SK-N-SH (cell line): ENCODE measurements around the gene BNIP1. TPM values are rescaled to one million over a fixed set of nuclear protein-coding genes. Genes with fewer than 3 reads are reported as not detected.

Experiments used
- CTCF ChIA-PET: fragments of 300-600, 350-600 bp; formaldehyde crosslinking; extraction: SDS; loops from one replicate; lab custom pipeline; 2021; lab: Yijun Ruan, JAX
- POLR2A ChIA-PET: fragments of 350-600 bp; sonication (Branson Sonifier 250); formaldehyde crosslinking; extraction: SDS; loops from one replicate; lab custom pipeline; 2020; ENCODE audit warnings: antibody characterized with exemption, inconsistent platforms; lab: Yijun Ruan, JAX
- DNase-seq: peaks from one replicate; pipeline ENCODE4 v3.0.0; 2012
- H2AFZ ChIP-seq: fragments of 200-600 bp; sonication (generic); 2 replicates; pipeline ENCODE4 v1.8.1; 2016; ENCODE audit warnings: antibody characterized with exemption, mild to moderate bottlenecking, low read depth
- H3F3A ChIP-seq: fragments of 200-600 bp; sonication (generic); replicated peaks from 2 replicates; pipeline ENCODE3; 2016; ENCODE audit warnings: antibody characterized with exemption, mild to moderate bottlenecking; ENCODE audit not compliant: insufficient read depth
- H3K27ac ChIP-seq, 2 experiments: fragments of 200-500 bp in 1 of 2; fragments of 200-600 bp in 1 of 2; sonication (Bioruptor generic) in 1 of 2; sonication (generic), shearing (Covaris generic) in 1 of 2; 2 replicates each; pipeline versions ENCODE4 v1.5.1 to v1.6.1; 2014 to 2016; ENCODE audit warnings: low read depth in 2 of 2, inconsistent platforms in 1 of 2, low read length in 1 of 2, mild to moderate bottlenecking in 1 of 2, mixed read lengths in 1 of 2
- H3K27me3 ChIP-seq: fragments of 200-600 bp; sonication (generic), shearing (Covaris generic); 2 replicates; pipeline ENCODE4 v1.6.1; 2016; ENCODE audit warnings: mixed run types; ENCODE audit not compliant: insufficient read depth
- H3K36me3 ChIP-seq, 2 experiments: fragments of 200-500 bp in 1 of 2; fragments of 200-600 bp in 1 of 2; sonication (Bioruptor generic) in 1 of 2; sonication (generic) in 1 of 2; replicated peaks in 1 of 2; 2 replicates each; pipeline versions ENCODE3 to v1.5.1; 2014 to 2016; ENCODE audit warnings: low read length in 1 of 2, mild to moderate bottlenecking in 1 of 2; ENCODE audit not compliant: insufficient read depth in 2 of 2, control insufficient read depth in 1 of 2
- H3K4me1 ChIP-seq, 2 experiments: fragments of 200-500 bp in 1 of 2; fragments of 200-600 bp in 1 of 2; sonication (Bioruptor generic) in 1 of 2; sonication (generic), shearing (Covaris generic) in 1 of 2; 2 replicates each; pipeline versions ENCODE4 v1.5.1 to v1.6.1; 2014 to 2016; ENCODE audit warnings: low read depth in 1 of 2, low read length in 1 of 2, mixed run types in 1 of 2; ENCODE audit not compliant: insufficient read depth in 2 of 2, control insufficient read depth in 1 of 2
- H3K4me2 ChIP-seq: fragments of 200-600 bp; sonication (generic), shearing (Covaris generic); 2 replicates; pipeline ENCODE4 v1.6.1; 2017; ENCODE audit warnings: mixed run types
- H3K4me3 ChIP-seq, 2 experiments: fragments of 200-500 bp in 1 of 2; fragments of 200-600 bp in 1 of 2; sonication (Bioruptor generic) in 1 of 2; sonication (generic), shearing (Covaris generic) in 1 of 2; 2 replicates each; pipeline versions ENCODE4 v1.5.1 to v1.8.1; 2014 to 2016; ENCODE audit warnings: low read depth in 2 of 2, inconsistent platforms in 1 of 2, low read length in 1 of 2, mild to moderate bottlenecking in 1 of 2, mixed read lengths in 1 of 2, moderate library complexity in 1 of 2
- H3K79me2 ChIP-seq: fragments of 200-600 bp; sonication (generic); 2 replicates; pipeline ENCODE4 v1.8.1; 2017; ENCODE audit warnings: mild to moderate bottlenecking; ENCODE audit not compliant: insufficient read depth
- H3K9ac ChIP-seq: fragments of 200-600 bp; sonication (generic); 2 replicates; pipeline ENCODE4 v1.6.1; 2017; ENCODE audit warnings: mixed run types
- H3K9me2 ChIP-seq: fragments of 200-600 bp; sonication (generic); 2 replicates; pipeline ENCODE4 v1.6.1; 2017; ENCODE audit warnings: mixed run types
- H3K9me3 ChIP-seq: fragments of 200-600 bp; sonication (generic); 2 replicates; pipeline ENCODE4 v1.6.1; 2017; ENCODE audit warnings: mixed run types, mild to moderate bottlenecking, moderate library complexity
- H4K20me1 ChIP-seq: fragments of 200-600 bp; sonication (generic); 2 replicates; pipeline ENCODE4 v1.6.1; 2017; ENCODE audit warnings: mild to moderate bottlenecking, mixed run types; ENCODE audit not compliant: insufficient read depth
- ELF1 ChIP-seq: IDR thresholded peaks from 2 replicates; pipeline ENCODE4 v1.4.0; 2012
- FOXM1 ChIP-seq: IDR thresholded peaks from 2 replicates; pipeline ENCODE4 v1.4.0; 2012; ENCODE audit warnings: low read depth, mild to moderate bottlenecking
- MEF2A ChIP-seq: IDR thresholded peaks from 2 replicates; pipeline ENCODE4 v1.4.0; 2012; ENCODE audit warnings: low read depth, borderline replicate concordance
- NFIC ChIP-seq: IDR thresholded peaks from 2 replicates; pipeline ENCODE4 v1.4.0; 2012; ENCODE audit warnings: borderline replicate concordance
- NRF1 ChIP-seq: IDR thresholded peaks from 2 replicates; pipeline ENCODE4 v1.6.1; 2012; ENCODE audit warnings: low read depth, mild to moderate bottlenecking, low read length
- RAD21 ChIP-seq: IDR thresholded peaks from 2 replicates; pipeline ENCODE4 v1.6.1; 2012; ENCODE audit warnings: mild to moderate bottlenecking, low read length
- RCOR1 ChIP-seq: fragments of 150-350 bp; IDR thresholded peaks from 2 replicates; pipeline ENCODE4 v1.6.1; 2017; ENCODE audit warnings: antibody characterized with exemption, low read length
- RFX5 ChIP-seq: IDR thresholded peaks from 2 replicates; pipeline ENCODE4 v1.6.1; 2012; ENCODE audit warnings: mild to moderate bottlenecking, improper control_type of control experiment, low read length
- RXRA ChIP-seq: IDR thresholded peaks from 2 replicates; pipeline ENCODE4 v1.4.0; 2012; ENCODE audit warnings: low read depth, mild to moderate bottlenecking, borderline replicate concordance
- SMC3 ChIP-seq: IDR thresholded peaks from 2 replicates; pipeline ENCODE4 v1.6.1; 2012; ENCODE audit warnings: low read depth, low read length, improper control_type of control experiment
- TEAD4 ChIP-seq: IDR thresholded peaks from 2 replicates; pipeline ENCODE4 v1.4.0; 2012; ENCODE audit warnings: mild to moderate bottlenecking, borderline replicate concordance; ENCODE audit not compliant: insufficient read depth
- WGBS: methylation state at CpG from one replicate; pipeline ENCODE4 v1.1.6; 2017; ENCODE audit warnings: low lambda C conversion rate; 5-methylcytosine and 5-hydroxymethylcytosine counted together
- polyA plus RNA-seq, 3 experiments: library from polyadenylated mRNA; depleted of rRNA; stranded (reverse); fragments of >200 nt; gene quantifications; 2 replicates each; pipeline ENCODE4 v1.2.3, GENCODE V29; 2012
- TF ChIP-seq, protein P1 (sequence below): IDR thresholded peaks from 2 replicates; pipeline ENCODE4 v1.4.0; 2012; ENCODE audit warnings: low read depth
- TF ChIP-seq, protein P2 (sequence below): IDR thresholded peaks from 2 replicates; pipeline ENCODE4 v1.6.1; 2012; ENCODE audit warnings: mild to moderate bottlenecking, low read depth, low read length, moderate library complexity
- TF ChIP-seq, protein P3 (sequence below): IDR thresholded peaks from 2 replicates; pipeline ENCODE4 v1.4.0; 2012; ENCODE audit warnings: low read depth, borderline replicate concordance
- TF ChIP-seq, protein P4 (sequence below): fragments of 200-600 bp; sonication (generic); IDR thresholded peaks from 2 replicates; pipeline ENCODE4 v1.6.1; 2017; ENCODE audit warnings: antibody characterized with exemption, mild to moderate bottlenecking, moderate library complexity
- TF ChIP-seq, protein P5 (sequence below): fragments of 150-350 bp; IDR thresholded peaks from 2 replicates; pipeline ENCODE4 v1.6.1; 2016; ENCODE audit warnings: mild to moderate bottlenecking, low read depth, low read length
- TF ChIP-seq, protein P6 (sequence below): IDR thresholded peaks from 2 replicates; pipeline ENCODE4 v1.4.0; 2012; ENCODE audit warnings: low read depth, borderline replicate concordance

BNIP1 gene
- polyA plus RNA-seq, 1 of the 3 experiments (the other 2 are of a cell fraction): 16.7 TPM

DNA sequence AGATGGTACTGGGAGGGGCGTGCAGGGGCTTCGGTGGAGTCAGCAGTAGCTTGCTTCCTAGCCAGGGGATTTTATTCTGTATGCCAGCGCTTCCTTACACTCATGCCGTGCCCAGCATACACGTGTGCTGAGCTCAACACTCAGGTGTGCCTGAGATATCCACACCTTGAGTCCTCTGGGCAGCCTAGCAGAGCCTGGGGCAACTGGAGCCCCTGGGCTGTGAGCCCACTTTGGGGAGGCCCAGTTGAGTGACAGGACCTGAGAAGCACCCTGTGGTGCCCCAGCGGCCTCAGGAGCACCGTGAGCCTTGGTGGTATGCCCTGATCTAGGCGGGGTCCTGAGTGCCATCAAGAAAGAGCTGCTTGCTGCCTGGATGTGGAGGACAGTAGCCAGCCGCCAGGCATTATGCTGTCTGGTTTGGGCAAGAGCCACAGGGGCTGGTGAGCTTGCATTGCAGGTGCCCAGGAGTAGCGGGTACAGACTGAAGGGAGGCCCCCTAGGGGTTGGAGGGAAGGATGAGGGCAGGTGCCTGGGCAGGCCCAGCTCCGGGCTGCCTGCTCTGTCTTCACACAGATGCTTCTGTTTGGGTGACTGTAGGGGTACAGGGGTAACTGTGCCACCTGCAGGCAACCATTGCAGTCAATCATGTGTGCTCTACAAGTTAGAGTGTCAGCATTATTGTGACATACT is 42.9 kb downstream of the BNIP1 start:
- TF ChIP-seq RCOR1: no peak
- TF ChIP-seq, protein P1, sequence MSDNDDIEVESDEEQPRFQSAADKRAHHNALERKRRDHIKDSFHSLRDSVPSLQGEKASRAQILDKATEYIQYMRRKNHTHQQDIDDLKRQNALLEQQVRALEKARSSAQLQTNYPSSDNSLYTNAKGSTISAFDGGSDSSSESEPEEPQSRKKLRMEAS: no peak
- TF ChIP-seq NFIC: no peak
- no peak for TF ChIP-seq MEF2A
- no peak for TF ChIP-seq TEAD4
- TF ChIP-seq, protein P2, sequence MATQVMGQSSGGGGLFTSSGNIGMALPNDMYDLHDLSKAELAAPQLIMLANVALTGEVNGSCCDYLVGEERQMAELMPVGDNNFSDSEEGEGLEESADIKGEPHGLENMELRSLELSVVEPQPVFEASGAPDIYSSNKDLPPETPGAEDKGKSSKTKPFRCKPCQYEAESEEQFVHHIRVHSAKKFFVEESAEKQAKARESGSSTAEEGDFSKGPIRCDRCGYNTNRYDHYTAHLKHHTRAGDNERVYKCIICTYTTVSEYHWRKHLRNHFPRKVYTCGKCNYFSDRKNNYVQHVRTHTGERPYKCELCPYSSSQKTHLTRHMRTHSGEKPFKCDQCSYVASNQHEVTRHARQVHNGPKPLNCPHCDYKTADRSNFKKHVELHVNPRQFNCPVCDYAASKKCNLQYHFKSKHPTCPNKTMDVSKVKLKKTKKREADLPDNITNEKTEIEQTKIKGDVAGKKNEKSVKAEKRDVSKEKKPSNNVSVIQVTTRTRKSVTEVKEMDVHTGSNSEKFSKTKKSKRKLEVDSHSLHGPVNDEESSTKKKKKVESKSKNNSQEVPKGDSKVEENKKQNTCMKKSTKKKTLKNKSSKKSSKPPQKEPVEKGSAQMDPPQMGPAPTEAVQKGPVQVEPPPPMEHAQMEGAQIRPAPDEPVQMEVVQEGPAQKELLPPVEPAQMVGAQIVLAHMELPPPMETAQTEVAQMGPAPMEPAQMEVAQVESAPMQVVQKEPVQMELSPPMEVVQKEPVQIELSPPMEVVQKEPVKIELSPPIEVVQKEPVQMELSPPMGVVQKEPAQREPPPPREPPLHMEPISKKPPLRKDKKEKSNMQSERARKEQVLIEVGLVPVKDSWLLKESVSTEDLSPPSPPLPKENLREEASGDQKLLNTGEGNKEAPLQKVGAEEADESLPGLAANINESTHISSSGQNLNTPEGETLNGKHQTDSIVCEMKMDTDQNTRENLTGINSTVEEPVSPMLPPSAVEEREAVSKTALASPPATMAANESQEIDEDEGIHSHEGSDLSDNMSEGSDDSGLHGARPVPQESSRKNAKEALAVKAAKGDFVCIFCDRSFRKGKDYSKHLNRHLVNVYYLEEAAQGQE: no peak
- TF ChIP-seq FOXM1: no peak
- TF ChIP-seq, protein P3, sequence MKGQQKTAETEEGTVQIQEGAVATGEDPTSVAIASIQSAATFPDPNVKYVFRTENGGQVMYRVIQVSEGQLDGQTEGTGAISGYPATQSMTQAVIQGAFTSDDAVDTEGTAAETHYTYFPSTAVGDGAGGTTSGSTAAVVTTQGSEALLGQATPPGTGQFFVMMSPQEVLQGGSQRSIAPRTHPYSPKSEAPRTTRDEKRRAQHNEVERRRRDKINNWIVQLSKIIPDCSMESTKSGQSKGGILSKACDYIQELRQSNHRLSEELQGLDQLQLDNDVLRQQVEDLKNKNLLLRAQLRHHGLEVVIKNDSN: no peak
- TF ChIP-seq, protein P4, sequence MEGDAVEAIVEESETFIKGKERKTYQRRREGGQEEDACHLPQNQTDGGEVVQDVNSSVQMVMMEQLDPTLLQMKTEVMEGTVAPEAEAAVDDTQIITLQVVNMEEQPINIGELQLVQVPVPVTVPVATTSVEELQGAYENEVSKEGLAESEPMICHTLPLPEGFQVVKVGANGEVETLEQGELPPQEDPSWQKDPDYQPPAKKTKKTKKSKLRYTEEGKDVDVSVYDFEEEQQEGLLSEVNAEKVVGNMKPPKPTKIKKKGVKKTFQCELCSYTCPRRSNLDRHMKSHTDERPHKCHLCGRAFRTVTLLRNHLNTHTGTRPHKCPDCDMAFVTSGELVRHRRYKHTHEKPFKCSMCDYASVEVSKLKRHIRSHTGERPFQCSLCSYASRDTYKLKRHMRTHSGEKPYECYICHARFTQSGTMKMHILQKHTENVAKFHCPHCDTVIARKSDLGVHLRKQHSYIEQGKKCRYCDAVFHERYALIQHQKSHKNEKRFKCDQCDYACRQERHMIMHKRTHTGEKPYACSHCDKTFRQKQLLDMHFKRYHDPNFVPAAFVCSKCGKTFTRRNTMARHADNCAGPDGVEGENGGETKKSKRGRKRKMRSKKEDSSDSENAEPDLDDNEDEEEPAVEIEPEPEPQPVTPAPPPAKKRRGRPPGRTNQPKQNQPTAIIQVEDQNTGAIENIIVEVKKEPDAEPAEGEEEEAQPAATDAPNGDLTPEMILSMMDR: no peak
- TF ChIP-seq SMC3: no peak
- TF ChIP-seq RAD21: no peak
- TF ChIP-seq, protein P5, sequence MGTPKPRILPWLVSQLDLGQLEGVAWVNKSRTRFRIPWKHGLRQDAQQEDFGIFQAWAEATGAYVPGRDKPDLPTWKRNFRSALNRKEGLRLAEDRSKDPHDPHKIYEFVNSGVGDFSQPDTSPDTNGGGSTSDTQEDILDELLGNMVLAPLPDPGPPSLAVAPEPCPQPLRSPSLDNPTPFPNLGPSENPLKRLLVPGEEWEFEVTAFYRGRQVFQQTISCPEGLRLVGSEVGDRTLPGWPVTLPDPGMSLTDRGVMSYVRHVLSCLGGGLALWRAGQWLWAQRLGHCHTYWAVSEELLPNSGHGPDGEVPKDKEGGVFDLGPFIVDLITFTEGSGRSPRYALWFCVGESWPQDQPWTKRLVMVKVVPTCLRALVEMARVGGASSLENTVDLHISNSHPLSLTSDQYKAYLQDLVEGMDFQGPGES: no peak
- no peak for TF ChIP-seq NRF1
- TF ChIP-seq RFX5: no peak
- TF ChIP-seq, protein P6, sequence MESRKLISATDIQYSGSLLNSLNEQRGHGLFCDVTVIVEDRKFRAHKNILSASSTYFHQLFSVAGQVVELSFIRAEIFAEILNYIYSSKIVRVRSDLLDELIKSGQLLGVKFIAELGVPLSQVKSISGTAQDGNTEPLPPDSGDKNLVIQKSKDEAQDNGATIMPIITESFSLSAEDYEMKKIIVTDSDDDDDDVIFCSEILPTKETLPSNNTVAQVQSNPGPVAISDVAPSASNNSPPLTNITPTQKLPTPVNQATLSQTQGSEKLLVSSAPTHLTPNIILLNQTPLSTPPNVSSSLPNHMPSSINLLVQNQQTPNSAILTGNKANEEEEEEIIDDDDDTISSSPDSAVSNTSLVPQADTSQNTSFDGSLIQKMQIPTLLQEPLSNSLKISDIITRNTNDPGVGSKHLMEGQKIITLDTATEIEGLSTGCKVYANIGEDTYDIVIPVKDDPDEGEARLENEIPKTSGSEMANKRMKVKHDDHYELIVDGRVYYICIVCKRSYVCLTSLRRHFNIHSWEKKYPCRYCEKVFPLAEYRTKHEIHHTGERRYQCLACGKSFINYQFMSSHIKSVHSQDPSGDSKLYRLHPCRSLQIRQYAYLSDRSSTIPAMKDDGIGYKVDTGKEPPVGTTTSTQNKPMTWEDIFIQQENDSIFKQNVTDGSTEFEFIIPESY: no peak
- no peak for TF ChIP-seq ELF1
- no peak for TF ChIP-seq RXRA
- TF ChIP-seq, all 33 proteins: peak for 0
- CTCF ChIA-PET: interaction anchor here (1.0 to 1.4 kb wide), 3 partner anchors 9 to 386 kb away, joined by 3 to 5 read pairs (median 5); no protein-coding TSS in a partner anchor

More for the DNA sequence above, 42.9 kb downstream of the BNIP1 start:
- Histone ChIP-seq H3K36me3 (no peaks in the 10 kb centered on the region), H3K27ac (no peak overlapping the region), H3K9ac (no peak overlapping the region), H3K79me2 (no peaks in the 10 kb centered on the region), H3K4me2 (no peak overlapping the region), H3K9me2 (no peaks in the 10 kb centered on the region), H4K20me1 (no peaks in the 10 kb centered on the region), H3K27me3 (peaks cover 21% of the 10 kb centered on the region; the same call in 1 of the 2 replicates), H2AFZ (no peak overlapping the region), H3K9me3 (no peaks in the 10 kb centered on the region), H3K4me1 (no peaks in the 10 kb centered on the region), H3F3A (no peaks in the 10 kb centered on the region), H3K4me3 (no peak overlapping the region)
- WGBS: 65% methylated on average over 8 of the region's 11 CpGs
- POLR2A ChIA-PET: no interaction called here
- DNase-seq: no peak
